B cell (primary cell): ENCODE data around the gene PNN. TPM values are rescaled to one million over a fixed set of nuclear protein-coding genes. Genes with fewer than 3 reads are reported as not detected.

Source experiments
- ATAC-seq: fragments of 200-7000 bp; cut with Tn5 transposase; one replicate; pipeline ENCODE4 v1.10.0; 2021; ENCODE audit warnings: low read depth, mild to moderate bottlenecking, moderate number of reproducible peaks, moderate library complexity
- CTCF ChIA-PET: fragments of 350-600 bp; sonication (Branson Sonifier 250); formaldehyde crosslinking; loops from one replicate; lab custom pipeline; 2021; ENCODE audit warnings: antibody characterized with exemption, inconsistent platforms; lab: Charles Lee
- POLR2A ChIA-PET: fragments of 350-600 bp; sonication (Branson Sonifier 250); formaldehyde crosslinking; loops from one replicate; lab custom pipeline; 2021; ENCODE audit warnings: antibody characterized with exemption; lab: Charles Lee
- DNase-seq: peaks from one replicate; pipeline ENCODE4 v3.0.0; 2013
- H2AFZ ChIP-seq: 2 replicates; pipeline ENCODE4 v1.6.1; 2012; ENCODE audit warnings: mild to moderate bottlenecking, low read depth, low read length; ENCODE audit not compliant: insufficient read depth, poor library complexity, severe bottlenecking
- H3K27ac ChIP-seq, 2 donors: 1 replicate in 1 of 2; 2 replicates in 1 of 2; pipeline ENCODE4 v1.5.1; 2012 to 2013; ENCODE audit warnings: low read length in 2 of 2, mild to moderate bottlenecking in 2 of 2, moderate library complexity in 1 of 2
- H3K27me3 ChIP-seq, 4 experiments: fragments of 200-600 bp in 1 of 4; sonication (generic) in 1 of 4; replicated peaks in 1 of 4; 1 replicate in 2 of 4; 2 replicates in 2 of 4; pipeline versions ENCODE4 v1.6.1 to v1.7.0; 2013 to 2016; ENCODE audit warnings: low read length in 3 of 4, mild to moderate bottlenecking in 2 of 4, mixed read lengths in 1 of 4, moderate library complexity in 1 of 4; ENCODE audit not compliant: insufficient read depth in 4 of 4, control insufficient read depth in 3 of 4; ENCODE audit errors: control extremely low read depth in 1 of 4
- H3K36me3 ChIP-seq, 2 experiments: replicated peaks in 1 of 2; 1 replicate in 1 of 2; 2 replicates in 1 of 2; pipeline versions ENCODE4 v1.6.1 to v1.7.1; 2013; ENCODE audit warnings: low read length in 1 of 2; ENCODE audit not compliant: insufficient read depth in 2 of 2, control insufficient read depth in 1 of 2; ENCODE audit errors: control extremely low read depth in 1 of 2, extremely low read depth in 1 of 2
- H3K4me1 ChIP-seq, 2 donors: fragments of 200-600 bp in 1 of 2; sonication (generic) in 1 of 2; 1 replicate in 1 of 2; 2 replicates in 1 of 2; pipeline versions ENCODE4 v1.5.1 to v1.6.1; 2013 to 2017; ENCODE audit warnings: low read length in 2 of 2; ENCODE audit not compliant: control insufficient read depth in 2 of 2, insufficient read depth in 2 of 2
- H3K4me2 ChIP-seq: replicated peaks from 2 replicates; pipeline ENCODE3; 2012; ENCODE audit warnings: mild to moderate bottlenecking, low read depth, low read length; ENCODE audit not compliant: poor library complexity, severe bottlenecking
- H3K4me3 ChIP-seq, 5 experiments: fragments of 200-600 bp in 1 of 5; sonication (generic) in 1 of 5; 1 replicate in 3 of 5; 2 replicates in 2 of 5; pipeline versions ENCODE4 v1.5.1 to v1.7.0; 2011 to 2016; ENCODE audit warnings: low read length in 4 of 5, mild to moderate bottlenecking in 4 of 5, low read depth in 2 of 5, control low read depth in 1 of 5, moderate library complexity in 1 of 5; ENCODE audit not compliant: insufficient read depth in 1 of 5; ENCODE audit errors: control extremely low read depth in 1 of 5, extremely low read depth in 1 of 5
- H3K79me2 ChIP-seq: fragments of 200-600 bp; sonication (generic); one replicate; pipeline ENCODE4 v1.6.0; 2016; ENCODE audit warnings: low read length; ENCODE audit not compliant: control insufficient read depth, insufficient read depth
- H3K9ac ChIP-seq: fragments of 200-600 bp; sonication (generic); 2 replicates; pipeline ENCODE4 v1.6.1; 2017; ENCODE audit warnings: mild to moderate bottlenecking, low read length, moderate library complexity
- H3K9me3 ChIP-seq, 3 donors: one replicate each; pipeline versions ENCODE4 v1.6.1 to v1.7.1; 2013; ENCODE audit warnings: low read length in 2 of 3; ENCODE audit not compliant: control insufficient read depth in 2 of 3, insufficient read depth in 1 of 3; ENCODE audit errors: control extremely low read depth in 1 of 3
- H4K20me1 ChIP-seq: 2 replicates; pipeline ENCODE4 v1.6.0; 2012; ENCODE audit warnings: mild to moderate bottlenecking, low read length; ENCODE audit not compliant: insufficient read depth, control insufficient read depth, poor library complexity, severe bottlenecking
- H3K27ac Mint-ChIP-seq: one replicate; pipeline ENCODE4 v1.8.0; 2021; ENCODE audit warnings: mixed read lengths
- H3K27me3 Mint-ChIP-seq: one replicate; pipeline ENCODE4 v1.8.0; 2021; ENCODE audit warnings: mixed read lengths
- H3K4me1 Mint-ChIP-seq: one replicate; pipeline ENCODE4 v1.8.0; 2021; ENCODE audit warnings: mixed read lengths
- H3K4me3 Mint-ChIP-seq: one replicate; pipeline ENCODE4 v1.8.0; 2021; ENCODE audit warnings: mixed read lengths
- H3K9me3 Mint-ChIP-seq: one replicate; pipeline ENCODE4 v1.8.0; 2022; ENCODE audit warnings: mixed read lengths; ENCODE audit not compliant: insufficient read depth
- CTCF ChIP-seq: fragments of 200-600 bp; IDR thresholded peaks from one replicate; pipeline ENCODE4 v1.8.0; 2022; ENCODE audit warnings: antibody characterized with exemption, mild to moderate bottlenecking
- EZH2 ChIP-seq: IDR thresholded peaks from 2 replicates; pipeline ENCODE4 v1.6.1; 2012; ENCODE audit warnings: borderline replicate concordance, low read depth, mild to moderate bottlenecking, moderate library complexity, low read length; ENCODE audit not compliant: insufficient read depth, poor library complexity, severe bottlenecking
- WGBS: methylation state at CpG from one replicate; pipeline ENCODE4 v1.1.5; 2013; ENCODE audit warnings: missing lambda C conversion rate; ENCODE audit not compliant: insufficient coverage; 5-methylcytosine and 5-hydroxymethylcytosine counted together
- intact Hi-C: fragments of 100-400 bp; cut with micrococcal nuclease; formaldehyde crosslinking; loops from one replicate; pipeline ENCODE4 v1.10.0; 2022
- polyA plus RNA-seq: library from polyadenylated mRNA; depleted of rRNA; stranded (reverse); fragments of >200 nt; gene quantifications from 2 replicates; pipeline ENCODE4 v1.2.3, GENCODE V29; 2012
- total RNA-seq, 2 donors: library from RNA; stranded (reverse); fragments of 120-200 nt in 1 of 2; gene quantifications; 1 replicate in 1 of 2; 2 replicates in 1 of 2; pipeline versions ENCODE4 v1.2.3 to v1.2.4, GENCODE V29; 2013 to 2022

Gene PNN
- total and polyA plus RNA-seq, 2 donors (not counting 1 experiment from before 2014, with no cell fraction given) = 49.7 to 134 TPM

- H3K9me3 ChIP-seq = no peaks in the 10 kb centered on the region
- no peak overlapping the region for H3K4me3 Mint-ChIP-seq
- no peaks in the 10 kb centered on the region for H3K79me2 ChIP-seq
- H3K27ac ChIP-seq = no peak overlapping the region
- no peaks in the 10 kb centered on the region for H4K20me1 ChIP-seq
- H3K9ac ChIP-seq = no peak overlapping the region
- WGBS = no CpG with 5 or more reads among the region's 1 CpG
- CTCF ChIA-PET = no interaction called here
- H3K4me3 ChIP-seq = no peak overlapping the region
- POLR2A ChIA-PET = no interaction called here
- intact Hi-C loops = no loop called here
- H3K4me1 Mint-ChIP-seq = peaks cover 4% of the 10 kb centered on the region
- H3K4me1 ChIP-seq = no peaks in the 10 kb centered on the region
- no peaks in the 10 kb centered on the region for H3K36me3 ChIP-seq
- no peak for TF ChIP-seq EZH2
- no peak for TF ChIP-seq CTCF
- no peaks in the 10 kb centered on the region for H3K27me3 ChIP-seq
- no peak overlapping the region for H2AFZ ChIP-seq
- no peak overlapping the region for H3K27ac Mint-ChIP-seq
- ATAC-seq (no peak), DNase-seq (no peak)
- H3K9me3 Mint-ChIP-seq = no peaks in the 10 kb centered on the region
- H3K27me3 Mint-ChIP-seq = no peaks in the 10 kb centered on the region
- H3K4me2 ChIP-seq = no peak overlapping the region
Measured at GRCh38 chr14:39229222-39229543, 54.1 kb downstream of the PNN start.

- no peak overlapping the region for H3K27ac ChIP-seq
Measured at GRCh38 chr14:39229601-39230110, 54.6 kb downstream of the PNN start.

More at GRCh38 chr14:39229601-39230110, 54.6 kb downstream of the PNN start:
- H3K27ac Mint-ChIP-seq = no peak overlapping the region
- no peak for DNase-seq
- ChIA-PET POLR2A (no interaction called here), CTCF (no interaction called here)
- intact Hi-C loops = no loop called here
- ATAC-seq = no peak
- H3K36me3 ChIP-seq = no peaks in the 10 kb centered on the region
- no peaks in the 10 kb centered on the region for H3K79me2 ChIP-seq
- no peaks in the 10 kb centered on the region for H3K9me3 Mint-ChIP-seq
- TF ChIP-seq CTCF (no peak), EZH2 (no peak)
- no peak overlapping the region for H3K4me2 ChIP-seq
- no peaks in the 10 kb centered on the region for H4K20me1 ChIP-seq
- no peaks in the 10 kb centered on the region for H3K4me1 ChIP-seq
- no peak overlapping the region for H3K9ac ChIP-seq
- H3K27me3 ChIP-seq = no peaks in the 10 kb centered on the region
- H3K27me3 Mint-ChIP-seq = no peaks in the 10 kb centered on the region
- no peaks in the 10 kb centered on the region for H3K9me3 ChIP-seq
- H3K4me1 Mint-ChIP-seq = peaks cover 4% of the 10 kb centered on the region
- 93% methylated on average over 3 of the region's 3 CpGs for WGBS
- H3K4me3 ChIP-seq = no peak overlapping the region
- H2AFZ ChIP-seq = no peak overlapping the region
- H3K4me3 Mint-ChIP-seq = no peak overlapping the region
